KOPT-K1 (cell line): ENCODE data around the gene ICAM2.
A peak's percentile ranks its signal among the peaks of the same experiment; 100 is the strongest.
"Not testable (repeated sequence)": the region's sequence is repeated elsewhere in the genome, so short reads cannot be mapped to it uniquely, and the experiment has no call there.

Experiments
- H3K27ac ChIP-seq: fragments of 200-600 bp; sonication (generic); 2 replicates; pipeline ENCODE4 v1.5.1; 2016; ENCODE audit warnings: antibody characterized with exemption, mild to moderate bottlenecking, low read depth, low read length; ENCODE audit not compliant: poor library complexity, severe bottlenecking
- H3K36me3 ChIP-seq: fragments of 200-600 bp; sonication (generic); 2 replicates; pipeline ENCODE4 v1.5.1; 2017; ENCODE audit warnings: antibody characterized with exemption, mild to moderate bottlenecking, low read length, moderate library complexity; ENCODE audit not compliant: insufficient read depth
- H3K9me3 ChIP-seq: fragments of 200-600 bp; sonication (generic); 2 replicates; pipeline ENCODE4 v1.5.1; 2017; ENCODE audit warnings: antibody characterized with exemption, low read length, mild to moderate bottlenecking; ENCODE audit not compliant: insufficient read depth, poor library complexity, severe bottlenecking

The ICAM2 gene

DNA sequence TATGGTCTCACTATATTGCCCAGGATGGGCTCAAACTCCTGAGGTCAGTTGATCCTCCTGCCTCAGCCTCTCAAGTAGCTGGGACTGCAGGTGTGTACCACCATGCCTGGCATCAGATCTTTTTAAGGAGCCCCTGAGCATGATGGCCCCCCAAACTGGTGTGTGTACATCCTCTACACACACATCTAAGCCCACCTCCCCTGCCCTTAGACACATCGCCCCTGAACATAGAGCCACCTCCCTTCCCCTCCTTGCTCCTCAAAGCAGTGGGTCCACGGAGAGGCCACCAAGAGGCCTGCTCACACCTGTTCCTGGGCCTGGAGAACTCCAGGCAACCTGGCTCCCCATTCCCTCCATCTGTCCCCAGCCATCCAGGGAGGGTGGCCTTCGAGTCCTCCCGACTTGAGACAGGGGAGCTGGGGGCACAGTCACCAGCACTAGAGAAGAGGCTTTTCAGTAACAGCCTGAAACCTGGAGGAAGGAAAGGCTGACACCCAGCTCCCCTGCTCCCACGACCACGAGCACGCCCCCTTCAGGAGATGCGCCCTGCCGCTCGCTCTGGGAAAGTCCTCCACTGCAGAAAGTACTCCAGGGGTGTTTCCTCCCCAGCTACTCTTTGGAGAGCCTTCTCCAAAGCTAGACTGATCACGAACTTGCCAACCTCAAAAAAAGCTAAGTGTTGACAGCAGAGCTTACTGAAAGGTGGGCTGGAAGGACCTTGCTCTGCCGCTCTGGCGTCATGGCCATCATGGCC lies 34.9 kb downstream of the ICAM2 start:
- peak overlapping the region; percentile 16 for H3K27ac ChIP-seq
- H3K36me3 ChIP-seq: no peaks in the 10 kb centered on the region
- H3K9me3 ChIP-seq: peaks cover 17% of the 10 kb centered on the region

DNA sequence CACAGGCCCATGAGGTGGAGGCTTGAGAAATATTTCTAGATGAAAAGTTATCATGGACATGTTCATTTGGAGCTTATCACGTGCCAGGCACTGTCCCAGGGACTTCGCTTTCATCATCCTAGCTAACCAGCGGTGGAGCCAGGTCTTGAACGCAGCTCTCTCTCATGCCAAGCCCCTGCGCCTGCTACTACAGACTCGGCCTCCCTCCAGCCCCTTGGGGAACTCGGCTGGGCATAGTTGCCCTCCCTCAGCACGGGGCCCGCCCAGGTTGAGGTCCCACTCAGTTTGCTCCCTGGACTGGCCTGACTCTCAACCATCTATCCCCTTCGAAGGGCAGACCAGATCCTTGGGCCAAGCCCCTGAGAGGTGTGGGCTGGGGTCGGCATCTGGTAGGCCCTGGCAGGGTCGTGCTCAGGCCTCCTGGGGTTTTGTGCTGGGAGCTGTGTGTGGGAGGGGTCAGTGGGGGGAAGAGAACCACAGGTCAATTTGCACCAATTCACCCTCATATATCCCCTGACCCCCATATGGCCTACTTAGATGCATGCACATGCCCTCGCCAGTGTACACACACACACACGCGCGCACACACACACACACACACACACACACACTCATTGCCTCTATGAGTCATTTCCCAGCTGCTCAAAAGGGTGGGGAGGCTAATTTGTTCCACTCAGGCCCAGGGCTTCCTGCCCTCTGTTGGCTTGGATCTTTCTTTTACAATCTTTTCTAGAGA lies 35.6 kb downstream of the ICAM2 start:
- peak overlapping the region; percentile 16 for H3K27ac ChIP-seq
- H3K9me3 ChIP-seq: peaks cover 17% of the 10 kb centered on the region
- H3K36me3 ChIP-seq: no peaks in the 10 kb centered on the region

DNA sequence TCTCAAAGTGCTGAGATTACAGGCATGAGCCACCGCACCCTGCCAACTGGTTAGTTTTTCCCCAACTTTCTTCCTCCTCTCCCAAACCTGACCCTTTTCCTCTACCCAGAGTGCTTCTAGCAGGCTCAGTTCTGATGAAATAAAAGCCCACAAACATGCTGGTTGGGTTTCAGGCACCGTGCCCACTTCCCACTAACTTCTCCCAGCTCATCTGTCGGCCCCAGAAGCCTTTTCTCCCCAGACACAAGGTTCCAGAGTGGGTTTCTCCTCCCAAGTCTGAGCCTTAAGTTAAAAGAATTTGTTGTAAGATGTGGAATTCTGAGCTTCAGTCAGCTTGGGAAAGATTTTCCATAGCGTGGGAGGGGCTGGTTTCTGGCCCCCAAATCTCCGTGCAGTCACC lies 36.2 kb downstream of the ICAM2 start:
- Histone ChIP-seq H3K27ac (no peak overlapping the region), H3K36me3 (no peaks in the 10 kb centered on the region), H3K9me3 (peaks cover 17% of the 10 kb centered on the region)

DNA sequence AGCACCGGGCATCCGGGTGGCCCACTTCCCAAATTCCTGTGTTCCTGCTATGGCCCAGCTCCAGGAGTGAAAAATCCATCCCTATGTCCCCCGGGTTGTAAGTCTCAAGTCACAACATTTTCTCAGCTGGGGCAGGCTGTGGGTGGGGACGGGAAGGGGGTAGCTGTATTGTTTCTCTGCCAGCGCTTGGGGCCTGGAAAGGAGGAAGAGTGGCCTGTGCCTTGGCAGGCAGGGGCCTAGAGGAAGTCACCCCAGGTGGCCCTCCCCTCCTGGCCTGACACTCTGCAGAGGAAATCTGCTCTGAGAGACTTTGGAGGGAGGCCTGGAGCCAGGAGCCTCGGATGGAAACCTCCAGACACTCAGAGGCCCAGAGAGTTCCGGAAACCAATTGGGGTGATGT lies 37.1 kb downstream of the ICAM2 start:
- H3K36me3 ChIP-seq: no peaks in the 10 kb centered on the region
- H3K27ac ChIP-seq: no peak overlapping the region
- peaks cover 17% of the 10 kb centered on the region for H3K9me3 ChIP-seq

DNA sequence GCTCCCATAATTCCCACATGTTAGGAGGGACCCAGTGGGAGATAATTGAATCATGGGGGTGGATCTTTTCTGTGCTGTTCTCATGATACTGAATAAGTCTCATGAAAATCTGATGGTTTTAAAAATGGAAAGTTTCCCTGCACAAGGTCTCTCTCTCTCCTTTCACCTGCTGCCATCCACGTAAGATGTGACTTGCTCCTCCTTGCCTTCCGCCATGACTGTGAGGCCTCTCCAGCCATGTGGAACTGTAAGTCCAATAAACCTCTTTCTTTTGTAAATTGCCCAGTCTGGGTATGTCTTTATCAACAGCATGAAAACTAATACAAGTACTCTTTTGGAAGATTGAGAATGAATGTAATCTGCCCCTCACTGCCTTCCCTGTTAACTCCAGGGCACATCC lies 37.8 kb downstream of the ICAM2 start:
- not testable (repeated sequence) for H3K36me3 ChIP-seq
- peaks cover 17% of the 10 kb centered on the region for H3K9me3 ChIP-seq

DNA sequence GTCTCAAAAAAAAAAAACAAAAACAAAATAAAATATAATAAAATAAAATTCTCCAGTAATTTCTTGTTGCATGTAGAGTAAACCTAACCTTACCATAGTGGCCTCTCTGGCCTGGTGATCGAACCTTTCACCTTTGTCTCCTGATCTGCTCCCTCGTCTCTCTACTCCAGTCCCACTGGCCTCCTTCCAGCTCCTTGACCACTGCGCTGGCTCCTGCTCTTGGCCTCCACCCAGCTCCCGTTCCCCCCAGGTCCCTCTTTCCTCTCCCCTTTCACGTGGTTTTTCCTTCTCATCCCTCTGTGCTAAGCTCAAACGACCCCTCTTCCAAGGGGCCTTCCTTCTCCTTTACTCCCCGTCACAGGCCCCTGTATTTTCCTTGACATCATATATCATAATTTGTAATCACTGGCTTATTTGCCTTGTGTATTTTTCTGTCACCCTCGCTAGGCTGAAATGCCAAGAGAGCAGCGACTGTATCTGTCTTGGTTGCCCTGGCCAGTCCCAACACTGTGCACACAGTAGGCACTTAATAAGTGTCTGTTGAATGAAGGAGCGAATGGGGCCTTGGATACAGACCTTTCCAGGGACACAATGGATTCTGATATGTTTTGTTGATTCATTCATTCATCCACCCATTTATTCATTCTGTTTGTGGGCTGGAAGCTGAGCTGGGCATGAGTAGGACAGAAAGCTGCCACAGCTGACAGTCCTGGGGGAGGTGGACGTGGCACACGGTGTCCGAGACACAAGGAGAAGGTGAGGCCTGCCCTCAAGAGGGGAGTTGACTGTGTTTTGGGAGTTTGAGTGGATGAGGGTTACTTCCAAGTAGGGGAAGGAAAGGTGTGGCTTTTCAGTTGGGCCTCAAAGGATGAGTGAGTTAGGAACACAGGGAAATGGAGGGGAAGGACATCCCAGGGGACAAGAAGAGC lies 41.9 kb downstream of the ICAM2 start:
- Histone ChIP-seq H3K27ac (no peak overlapping the region), H3K9me3 (peaks cover 17% of the 10 kb centered on the region), H3K36me3 (no peaks in the 10 kb centered on the region)

More for the DNA sequence above, 37.8 kb downstream of the ICAM2 start:
- not testable (repeated sequence) for H3K27ac ChIP-seq

DNA sequence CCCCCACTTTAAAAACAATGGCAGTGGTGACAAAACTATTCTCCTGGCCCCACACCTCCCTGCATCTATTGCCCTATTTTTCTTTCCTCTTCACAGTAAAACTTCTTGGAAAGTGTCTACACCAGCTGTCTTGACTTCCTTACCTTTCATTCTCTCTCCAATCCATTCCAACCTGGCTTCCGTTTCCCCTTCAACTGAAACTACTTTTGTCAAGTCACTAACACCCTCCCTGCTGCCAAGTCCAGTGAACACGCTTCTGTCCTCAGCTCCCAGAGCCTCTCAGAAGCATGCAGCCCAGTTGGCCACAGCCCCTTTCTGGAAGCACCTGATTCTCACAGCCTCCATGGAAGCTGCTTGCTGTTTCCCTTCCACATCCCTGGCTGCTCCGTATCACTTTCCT lies 43.7 kb downstream of the ICAM2 start:
- no peak overlapping the region for H3K27ac ChIP-seq
- H3K9me3 ChIP-seq: peaks cover 2% of the 10 kb centered on the region
- no peaks in the 10 kb centered on the region for H3K36me3 ChIP-seq

DNA sequence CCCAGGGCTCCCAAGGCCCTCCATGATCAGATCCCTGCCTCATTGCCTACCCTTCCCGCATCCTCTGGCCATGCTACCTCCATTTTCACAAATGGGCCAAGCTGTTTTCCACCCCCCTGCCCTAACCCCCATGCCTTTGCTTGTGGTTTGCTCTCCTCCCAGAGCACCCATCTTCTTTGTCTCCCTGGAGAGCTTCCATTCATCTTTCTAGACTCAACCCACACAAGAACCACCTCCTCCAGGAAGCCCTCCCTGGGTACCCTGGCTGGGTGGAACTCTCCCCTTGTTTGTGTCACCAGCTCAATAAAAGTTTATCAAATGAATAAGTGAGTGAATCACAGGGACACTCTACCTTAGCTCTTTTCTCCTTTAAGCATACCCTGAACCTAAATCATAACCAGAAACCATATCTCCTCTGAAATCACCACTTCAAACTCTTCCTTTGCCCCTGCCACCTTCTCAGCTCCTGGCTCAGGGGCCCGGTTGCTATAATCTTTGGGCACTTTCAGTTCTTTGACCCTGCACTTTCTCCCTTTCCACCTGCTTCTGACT lies 44.8 kb downstream of the ICAM2 start:
- H3K9me3 ChIP-seq: no peaks in the 10 kb centered on the region
- H3K36me3 ChIP-seq: no peaks in the 10 kb centered on the region
- no peak overlapping the region for H3K27ac ChIP-seq

DNA sequence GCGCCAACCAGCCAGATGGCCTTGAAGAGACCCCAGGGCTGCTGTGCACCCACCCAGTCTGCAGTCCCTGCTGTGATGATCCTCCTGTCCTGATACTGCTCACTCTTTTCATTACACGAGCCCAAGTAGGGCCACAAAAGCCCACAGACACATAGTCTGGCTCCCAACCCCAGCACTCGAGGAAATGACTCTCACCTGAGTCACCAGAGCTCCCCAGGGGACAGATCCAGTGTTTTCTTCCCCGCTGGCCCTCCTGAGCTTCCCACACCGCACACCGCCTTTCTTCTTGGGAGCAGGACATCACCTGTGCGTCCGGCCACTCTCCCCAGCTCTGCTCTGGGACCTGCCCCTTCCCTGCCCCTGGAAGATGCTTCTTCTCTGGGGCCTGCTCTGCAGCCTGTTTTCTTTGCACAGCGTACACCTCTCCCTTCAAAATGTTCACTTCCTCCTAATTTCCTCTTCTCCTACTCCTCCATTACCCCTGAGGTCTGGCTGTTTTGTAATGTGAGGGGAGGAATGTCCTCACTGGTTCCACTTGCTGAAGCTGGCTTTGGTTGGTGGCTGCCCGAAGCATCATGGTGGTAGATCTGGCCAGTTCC lies 45.7 kb downstream of the ICAM2 start:
- Histone ChIP-seq H3K27ac (no peak overlapping the region), H3K9me3 (no peaks in the 10 kb centered on the region), H3K36me3 (no peaks in the 10 kb centered on the region)

DNA sequence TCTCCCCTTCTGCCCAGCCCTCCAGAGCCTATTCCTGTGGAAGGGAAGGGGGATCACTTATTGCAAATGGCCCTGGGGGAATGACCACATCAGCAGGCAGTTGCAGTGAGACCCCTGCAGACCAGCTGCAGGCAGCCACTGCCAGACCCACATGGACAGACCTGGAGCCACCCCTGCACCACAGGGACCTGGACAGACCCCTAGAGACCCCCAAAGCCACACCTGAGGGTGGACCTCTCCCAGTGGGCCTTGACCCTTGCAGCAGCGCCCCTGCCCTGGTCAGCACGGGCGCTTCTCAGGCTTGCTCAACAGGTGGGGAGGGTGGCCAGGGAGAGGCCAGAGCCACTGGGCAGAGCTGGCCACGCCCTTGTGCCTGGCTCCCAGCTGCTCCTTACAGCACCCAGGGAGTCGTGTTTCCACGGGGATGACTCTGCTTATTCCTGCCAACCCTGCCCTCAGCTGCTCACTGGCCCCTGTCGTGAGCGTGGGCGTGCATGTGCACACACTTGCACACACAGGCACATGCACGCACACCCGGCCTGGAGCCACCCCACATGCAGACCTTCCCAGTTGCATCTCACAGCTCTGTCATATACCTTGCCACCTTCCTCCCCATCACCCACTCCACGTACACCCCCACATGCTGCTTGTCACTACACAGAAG lies 46.4 kb downstream of the ICAM2 start:
- Histone ChIP-seq H3K36me3 (no peaks in the 10 kb centered on the region), H3K27ac (no peak overlapping the region), H3K9me3 (no peaks in the 10 kb centered on the region)

DNA sequence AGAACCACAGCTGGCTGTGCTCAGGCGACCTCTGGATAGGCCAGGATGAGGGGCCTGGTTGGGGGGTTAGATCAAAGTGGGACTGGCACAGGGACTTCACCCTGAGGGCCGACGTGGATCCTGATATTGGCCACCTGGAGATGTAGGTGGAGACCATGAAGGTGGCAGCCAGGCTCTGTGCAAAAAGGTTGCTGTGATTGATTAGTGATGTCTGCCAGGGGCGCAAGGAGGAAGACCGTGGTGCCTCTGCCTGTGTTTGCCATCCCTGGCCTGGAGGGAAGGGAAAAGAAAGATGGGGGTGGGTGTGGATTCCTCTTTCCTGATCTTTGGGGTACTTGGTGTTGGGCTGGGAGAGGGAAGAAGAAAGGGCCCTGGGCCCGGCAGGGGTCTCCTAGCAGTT lies 47.2 kb downstream of the ICAM2 start:
- no peak overlapping the region for H3K27ac ChIP-seq
- H3K36me3 ChIP-seq: no peaks in the 10 kb centered on the region
- no peaks in the 10 kb centered on the region for H3K9me3 ChIP-seq

DNA sequence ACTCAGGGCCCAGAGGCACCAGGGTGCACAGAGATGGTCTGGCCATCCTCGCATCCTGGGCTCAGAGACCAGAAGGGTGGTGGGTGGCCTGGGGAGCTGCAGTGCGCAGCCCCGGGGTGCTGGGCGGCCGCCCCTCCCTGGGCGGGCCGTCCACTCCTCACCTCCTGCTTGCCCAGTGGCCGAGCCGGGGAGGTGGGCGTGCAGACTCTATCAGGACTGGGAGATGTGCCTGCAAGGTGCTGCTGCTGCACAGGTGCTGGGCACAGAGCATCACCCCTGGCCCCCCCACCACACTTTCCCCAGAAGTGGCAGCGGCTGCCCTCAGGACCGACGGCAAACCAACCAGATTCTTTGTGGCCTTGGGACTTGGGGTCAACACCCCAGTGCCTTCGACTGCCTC lies 47.6 kb downstream of the ICAM2 start, which contains the start of gene SCN4A:
SCN4A (minus strand) TSS at position 123 of the 400 bp plus-strand sequence; CDS start at position 46, 77 bp downstream.
- no peak within 1 kb of the TSS for H3K27ac ChIP-seq
- H3K36me3 ChIP-seq: no peaks in the 10 kb centered on the region
- no peaks in the 10 kb centered on the region for H3K9me3 ChIP-seq

DNA sequence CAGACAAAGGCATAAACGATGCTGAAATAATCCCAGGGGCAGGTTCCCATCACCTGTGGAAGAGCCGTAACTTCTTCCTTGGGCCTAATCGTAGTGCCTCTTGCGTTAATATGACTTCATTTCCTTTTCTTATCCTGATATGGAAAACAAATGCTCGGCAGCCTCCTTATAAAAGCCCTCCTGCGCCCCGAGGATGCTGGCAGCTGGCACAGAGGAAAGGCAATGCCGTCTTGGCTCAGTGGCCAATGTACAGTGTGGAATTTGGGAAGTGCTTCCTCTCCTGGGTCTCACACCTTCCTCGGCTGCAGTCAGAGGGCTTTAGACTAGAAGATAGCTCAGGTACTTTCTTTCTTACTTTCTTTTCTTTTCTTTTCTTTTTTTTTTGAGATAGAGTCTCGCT lies 51.2 kb downstream of the ICAM2 start:
- Histone ChIP-seq H3K27ac (no peak overlapping the region), H3K9me3 (no peaks in the 10 kb centered on the region), H3K36me3 (no peaks in the 10 kb centered on the region)

DNA sequence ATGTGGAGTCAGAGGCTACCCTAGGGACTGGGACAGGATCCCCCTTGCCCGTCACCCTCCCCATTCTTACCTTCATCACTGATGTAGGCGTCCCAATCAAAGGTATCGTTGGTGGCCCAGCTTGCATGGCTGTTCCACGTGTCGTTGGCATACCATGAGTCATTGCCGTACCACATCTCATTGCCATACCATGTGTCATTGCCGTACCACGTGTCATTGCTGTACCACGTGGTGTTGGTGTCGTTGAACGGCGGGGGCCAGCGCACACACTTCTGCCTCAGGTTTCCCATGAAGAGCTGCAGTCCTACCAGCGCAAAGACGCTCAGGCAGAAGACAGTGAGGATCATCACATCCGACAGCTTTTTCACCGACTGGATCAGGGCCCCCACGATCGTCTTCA lies 52.5 kb downstream of the ICAM2 start:
- Histone ChIP-seq H3K27ac (no peak overlapping the region), H3K36me3 (no peaks in the 10 kb centered on the region), H3K9me3 (no peaks in the 10 kb centered on the region)
